Keratinocyte (primary cell): ENCODE measurements around the gene NAALADL2. TPM values are rescaled to one million over a fixed set of nuclear protein-coding genes. Genes with fewer than 3 reads are reported as not detected.

Source experiments
- DNase-seq: peaks from one replicate; pipeline ENCODE4 v3.0.0-alpha.2; 2011; ENCODE audit warnings: low read depth, missing footprints, low spot score
- FAIRE-seq: peaks from 2 replicates; lab custom pipeline; 2011; peaks lifted over from hg19 to GRCh38; lab: Jason Lieb, UNC
- H2AFZ ChIP-seq: 2 replicates; pipeline ENCODE4 v1.6.0; 2012; ENCODE audit warnings: low read length, control low read depth, inconsistent platforms; ENCODE audit not compliant: control insufficient read depth
- H3K27ac ChIP-seq: 2 replicates; pipeline ENCODE4 v1.5.1; 2011; ENCODE audit warnings: low read length; ENCODE audit not compliant: control insufficient read depth, insufficient read depth
- H3K27me3 ChIP-seq: 3 replicates; pipeline ENCODE4 v1.6.0; 2011; ENCODE audit warnings: low read length; ENCODE audit not compliant: control insufficient read depth, insufficient read depth; ENCODE audit errors: extremely low read depth
- H3K36me3 ChIP-seq, 2 experiments: 2 replicates in 1 of 2; 3 replicates in 1 of 2; pipeline ENCODE4 v1.5.1; 2011; ENCODE audit warnings: low read length in 2 of 2, mild to moderate bottlenecking in 1 of 2; ENCODE audit not compliant: control insufficient read depth in 2 of 2, insufficient read depth in 2 of 2; ENCODE audit errors: extremely low read depth in 1 of 2
- H3K4me1 ChIP-seq: 3 replicates; pipeline ENCODE4 v1.5.1; 2011; ENCODE audit warnings: low read length; ENCODE audit not compliant: control insufficient read depth, insufficient read depth; ENCODE audit errors: extremely low read depth
- H3K4me2 ChIP-seq: 3 replicates; pipeline ENCODE4 v1.6.0; 2011; ENCODE audit warnings: low read depth, low read length; ENCODE audit not compliant: control insufficient read depth, insufficient read depth; ENCODE audit errors: extremely low read depth
- H3K4me3 ChIP-seq, 3 experiments: fragments of 200-600 bp in 1 of 3; sonication (generic) in 1 of 3; 2 replicates in 2 of 3; 3 replicates in 1 of 3; pipeline ENCODE4 v1.5.1; 2011 to 2016; ENCODE audit warnings: low read length in 3 of 3, mild to moderate bottlenecking in 3 of 3, control low read depth in 2 of 3, inconsistent platforms in 1 of 3, low read depth in 1 of 3, mixed read lengths in 1 of 3, mixed run types in 1 of 3, moderate library complexity in 1 of 3; ENCODE audit not compliant: control insufficient read depth in 2 of 3, insufficient read depth in 2 of 3; ENCODE audit errors: extremely low read depth in 1 of 3
- H3K79me2 ChIP-seq: 2 replicates; pipeline ENCODE4 v1.6.0; 2012; ENCODE audit warnings: low read length; ENCODE audit not compliant: control insufficient read depth, insufficient read depth
- H3K9ac ChIP-seq: 3 replicates; pipeline ENCODE4 v1.6.0; 2011; ENCODE audit warnings: low read length; ENCODE audit not compliant: control insufficient read depth, insufficient read depth; ENCODE audit errors: extremely low read depth
- H3K9me1 ChIP-seq: 3 replicates; pipeline ENCODE4 v1.6.0; 2011; ENCODE audit warnings: low read length; ENCODE audit not compliant: control insufficient read depth, insufficient read depth; ENCODE audit errors: extremely low read depth
- H3K9me3 ChIP-seq: 2 replicates; pipeline ENCODE4 v1.5.1; 2012; ENCODE audit warnings: low read depth, low read length; ENCODE audit not compliant: control insufficient read depth
- H4K20me1 ChIP-seq: 3 replicates; pipeline ENCODE4 v1.6.0; 2011; ENCODE audit warnings: low read length; ENCODE audit not compliant: control insufficient read depth, insufficient read depth; ENCODE audit errors: extremely low read depth
- EZH2 ChIP-seq: IDR thresholded peaks from one replicate; pipeline ENCODE4 v1.6.1; 2012; ENCODE audit warnings: inconsistent platforms, mild to moderate bottlenecking, low read length, moderate library complexity
- dilution Hi-C: fragments of 300-500 bp; cut with MboI; formaldehyde crosslinking; loops from one replicate; pipeline ENCODE4 v1.7.0; 2020; ENCODE audit warnings: low sequenced_read_pairs; ENCODE audit not compliant: extremely low pct_ligation_motif_present
- polyA plus RNA-seq, 5 experiments: library from polyadenylated mRNA; depleted of rRNA in 3 of 5; stranded (reverse) in 3 of 5; stranded (forward) in 1 of 5; unstranded in 1 of 5; fragments of >200 nt; gene quantifications; 1 replicate in 1 of 5; 2 replicates in 3 of 5; 3 replicates in 1 of 5; pipeline versions ENCODE4 v1.2.1 to v1.2.3, GENCODE V29; 2011 to 2012; ENCODE audit warnings: missing spikeins in 2 of 5, low read depth in 1 of 5, low replicate concordance in 1 of 5
- TF ChIP-seq, protein P1 (sequence below), 3 experiments: IDR thresholded peaks in 1 of 3; conservative IDR thresholded peaks in 1 of 3; optimal IDR thresholded peaks in 1 of 3; 2 replicates in 2 of 3; 3 replicates in 1 of 3; pipeline versions ENCODE3 to v1.5.1; 2011; ENCODE audit warnings: low read length in 3 of 3, mild to moderate bottlenecking in 3 of 3, moderate library complexity in 2 of 3, control low read depth in 1 of 3, inconsistent platforms in 1 of 3; ENCODE audit not compliant: insufficient read depth in 2 of 3; ENCODE audit errors: extremely low read depth in 1 of 3

Gene NAALADL2
- polyA plus RNA-seq, 1 donor (not counting 4 experiments of a cell fraction or from before 2014, with no cell fraction given): 0.75 TPM

DNA sequence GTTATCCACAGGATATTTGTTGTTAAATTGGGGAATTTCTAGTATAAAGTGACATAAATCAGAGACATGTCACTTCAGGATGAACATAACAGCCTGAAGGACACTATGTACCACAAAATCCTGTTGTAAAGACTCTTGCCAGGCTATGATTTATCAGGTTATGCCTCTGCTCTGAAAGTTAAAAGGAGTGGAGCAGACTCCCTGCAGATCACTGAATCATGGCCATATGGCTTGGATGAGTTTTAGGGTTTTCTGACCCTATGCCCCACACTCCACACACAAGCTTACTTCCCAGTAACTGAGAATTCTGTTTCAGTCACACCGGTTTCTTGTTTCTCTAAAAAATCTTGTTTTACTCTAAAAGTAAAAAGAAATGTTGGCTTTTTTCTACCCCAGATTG lies 869.4 kb downstream of the NAALADL2 start:
- DNase-seq (no peak), FAIRE-seq (no peak)
- Histone ChIP-seq H3K9ac (no peak overlapping the region), H4K20me1 (no peaks in the 10 kb centered on the region), H3K79me2 (no peaks in the 10 kb centered on the region), H3K4me2 (no peak overlapping the region), H3K4me3 (no peak overlapping the region), H2AFZ (no peak overlapping the region), H3K27me3 (no peaks in the 10 kb centered on the region), H3K36me3 (no peaks in the 10 kb centered on the region), H3K9me1 (no peaks in the 10 kb centered on the region), H3K9me3 (no peaks in the 10 kb centered on the region), H3K27ac (no peak overlapping the region), H3K4me1 (no peaks in the 10 kb centered on the region)
- TF ChIP-seq, protein P1, sequence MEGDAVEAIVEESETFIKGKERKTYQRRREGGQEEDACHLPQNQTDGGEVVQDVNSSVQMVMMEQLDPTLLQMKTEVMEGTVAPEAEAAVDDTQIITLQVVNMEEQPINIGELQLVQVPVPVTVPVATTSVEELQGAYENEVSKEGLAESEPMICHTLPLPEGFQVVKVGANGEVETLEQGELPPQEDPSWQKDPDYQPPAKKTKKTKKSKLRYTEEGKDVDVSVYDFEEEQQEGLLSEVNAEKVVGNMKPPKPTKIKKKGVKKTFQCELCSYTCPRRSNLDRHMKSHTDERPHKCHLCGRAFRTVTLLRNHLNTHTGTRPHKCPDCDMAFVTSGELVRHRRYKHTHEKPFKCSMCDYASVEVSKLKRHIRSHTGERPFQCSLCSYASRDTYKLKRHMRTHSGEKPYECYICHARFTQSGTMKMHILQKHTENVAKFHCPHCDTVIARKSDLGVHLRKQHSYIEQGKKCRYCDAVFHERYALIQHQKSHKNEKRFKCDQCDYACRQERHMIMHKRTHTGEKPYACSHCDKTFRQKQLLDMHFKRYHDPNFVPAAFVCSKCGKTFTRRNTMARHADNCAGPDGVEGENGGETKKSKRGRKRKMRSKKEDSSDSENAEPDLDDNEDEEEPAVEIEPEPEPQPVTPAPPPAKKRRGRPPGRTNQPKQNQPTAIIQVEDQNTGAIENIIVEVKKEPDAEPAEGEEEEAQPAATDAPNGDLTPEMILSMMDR (optimal IDR thresholded peaks at IDR 0.05 in 1 of 3, IDR thresholded peaks at IDR 0.05 in 1 of 3, conservative IDR thresholded peaks at IDR 0.05 in 1 of 3; ENCODE audit: extremely low read depth in 1 of 3, insufficient read depth in 2 of 3, low read length in 3 of 3): no peak
- no peak for TF ChIP-seq EZH2
- dilution Hi-C loops: no loop called here

DNA sequence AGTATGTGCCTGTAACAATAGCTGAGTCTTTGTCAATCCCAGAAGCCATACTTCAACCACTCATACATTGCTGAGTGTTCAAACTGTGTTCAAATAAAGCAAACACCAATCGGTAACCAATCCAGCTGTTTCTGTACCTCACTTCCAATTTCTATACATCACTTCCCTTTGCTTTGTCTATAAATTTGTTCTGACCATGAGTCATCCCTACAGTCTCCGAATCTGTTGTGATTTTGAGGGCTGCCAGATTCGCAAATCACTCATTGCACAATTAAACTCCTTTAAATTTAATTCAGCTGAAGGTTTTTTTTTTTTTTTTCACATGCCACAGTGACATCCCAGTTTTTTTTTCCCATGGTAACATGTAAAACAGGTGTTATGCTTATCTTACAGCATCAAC lies 870.3 kb downstream of the NAALADL2 start:
- no peaks in the 10 kb centered on the region for H3K79me2 ChIP-seq
- no peak for TF ChIP-seq EZH2
- TF ChIP-seq, protein P1 (optimal IDR thresholded peaks at IDR 0.05 in 1 of 3, IDR thresholded peaks at IDR 0.05 in 1 of 3, conservative IDR thresholded peaks at IDR 0.05 in 1 of 3; ENCODE audit: extremely low read depth in 1 of 3, insufficient read depth in 2 of 3, low read length in 3 of 3): no peak
- no peaks in the 10 kb centered on the region for H3K9me3 ChIP-seq
- no peaks in the 10 kb centered on the region for H3K9me1 ChIP-seq
- no peaks in the 10 kb centered on the region for H3K27me3 ChIP-seq
- dilution Hi-C loops: no loop called here
- H3K36me3 ChIP-seq: no peaks in the 10 kb centered on the region
- H3K4me2 ChIP-seq: no peak overlapping the region
- H4K20me1 ChIP-seq: no peaks in the 10 kb centered on the region
- H2AFZ ChIP-seq: no peak overlapping the region
- DNase-seq (no peak), FAIRE-seq (peak; percentile 41)
- no peak overlapping the region for H3K4me3 ChIP-seq
- no peaks in the 10 kb centered on the region for H3K4me1 ChIP-seq
- H3K27ac ChIP-seq: no peak overlapping the region
- no peak overlapping the region for H3K9ac ChIP-seq
